Neural progenitor cell (in vitro differentiated cells): Measurements from ENCODE around the gene ADAMTS15.

Experiments used
- CTCF ChIP-seq: fragments of 200-600 bp; sonication (generic); IDR thresholded peaks from 2 replicates; pipeline ENCODE4 v1.5.1; 2017; ENCODE audit warnings: antibody characterized with exemption, mild to moderate bottlenecking
- EZH2 ChIP-seq: fragments of 200-600 bp; sonication (generic); IDR thresholded peaks from 2 replicates; pipeline ENCODE4 v1.6.1; 2017; ENCODE audit warnings: antibody characterized with exemption, mild to moderate bottlenecking, moderate library complexity
- EZH2phosphoT487 ChIP-seq: fragments of 200-600 bp; sonication (generic); IDR thresholded peaks from 2 replicates; pipeline ENCODE4 v1.6.1; 2017; ENCODE audit warnings: antibody characterized with exemption

- TF ChIP-seq CTCF (no peak), EZH2 (no peak), EZH2phosphoT487 (no peak)
Observed at GRCh38 chr11:130451231-130452019, 3.0 kb downstream of the ADAMTS15 start.
